Measurements from ENCODE around the gene CTAGE6.
"Not testable (repeated sequence)": the region's sequence is repeated elsewhere in the genome, so short reads cannot be mapped to it uniquely, and the experiment has no call there.

Gene CTAGE6

GRCh38 chr7:143714581-143715454 lies 42.7 kb downstream of the CTAGE6 start:
- DNase-seq (ENCODE audit: low spot score) = not testable (repeated sequence)

DNA sequence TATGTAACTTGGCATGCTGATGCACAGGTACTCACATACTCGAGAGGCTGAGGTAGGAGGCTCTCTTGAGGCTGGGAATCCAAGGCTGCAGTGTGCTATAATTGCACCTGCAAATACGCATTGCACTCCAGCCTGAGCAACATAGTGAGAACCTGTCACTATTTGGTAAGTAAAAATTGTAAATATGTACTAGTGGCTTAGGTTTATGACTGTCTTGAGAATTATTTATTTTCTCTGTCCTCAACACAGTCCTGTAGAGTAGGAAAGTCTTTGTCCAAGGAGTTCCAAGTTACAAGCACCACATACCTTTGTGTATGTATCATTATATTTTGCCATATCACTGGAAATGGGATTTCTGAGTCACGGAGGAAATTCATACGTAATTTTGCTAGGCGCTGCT lies 45.1 kb downstream of the CTAGE6 start:
- not testable (repeated sequence) for DNase-seq (ENCODE audit: low spot score)

DNA sequence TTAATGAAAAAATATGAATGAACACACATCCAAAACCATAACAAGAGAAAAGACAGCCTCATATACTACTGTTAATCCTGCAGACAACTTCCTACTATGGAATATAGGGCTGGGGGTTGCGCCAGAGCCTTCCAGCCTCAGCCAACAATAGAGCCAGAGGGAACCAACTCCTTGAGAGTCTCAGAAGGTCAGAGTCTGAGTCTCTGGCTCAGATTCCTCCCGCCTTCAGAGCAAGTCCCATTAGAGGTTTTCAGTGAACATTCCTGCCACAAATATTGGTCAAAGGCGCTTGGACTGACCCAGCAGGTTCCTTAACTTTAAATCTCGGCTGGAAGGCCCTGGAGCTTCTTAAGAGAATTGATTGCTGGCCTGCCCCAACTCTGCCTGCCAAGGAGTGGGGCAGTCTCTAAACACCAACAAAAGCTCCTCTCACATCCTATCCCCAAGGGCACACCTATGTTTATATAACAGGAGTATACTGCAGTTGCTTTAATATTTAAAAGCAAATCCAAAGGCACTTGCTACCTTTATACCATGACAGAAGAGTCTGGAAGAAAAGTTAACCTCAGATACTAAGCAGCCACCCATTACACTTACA lies 45.7 kb downstream of the CTAGE6 start:
- not testable (repeated sequence) for DNase-seq (ENCODE audit: low spot score)

GRCh38 chr7:143709895-143710294 lies 47.6 kb downstream of the CTAGE6 start:
- not testable (repeated sequence) for DNase-seq (ENCODE audit: low spot score)

All from SW480 (cell line).